HG02798 (cell line): Measurements from ENCODE around the gene PRPF39.
A peak's percentile ranks its signal among the peaks of the same experiment; 100 is the strongest.

Experiments
- ATAC-seq: cut with Tn5 transposase; IDR thresholded peaks from one replicate; pipeline ENCODE4 v1.9.1; 2021; ENCODE audit warnings: mild to moderate bottlenecking; ENCODE audit not compliant: unreplicated experiment, poor library complexity

Gene PRPF39, protein sequence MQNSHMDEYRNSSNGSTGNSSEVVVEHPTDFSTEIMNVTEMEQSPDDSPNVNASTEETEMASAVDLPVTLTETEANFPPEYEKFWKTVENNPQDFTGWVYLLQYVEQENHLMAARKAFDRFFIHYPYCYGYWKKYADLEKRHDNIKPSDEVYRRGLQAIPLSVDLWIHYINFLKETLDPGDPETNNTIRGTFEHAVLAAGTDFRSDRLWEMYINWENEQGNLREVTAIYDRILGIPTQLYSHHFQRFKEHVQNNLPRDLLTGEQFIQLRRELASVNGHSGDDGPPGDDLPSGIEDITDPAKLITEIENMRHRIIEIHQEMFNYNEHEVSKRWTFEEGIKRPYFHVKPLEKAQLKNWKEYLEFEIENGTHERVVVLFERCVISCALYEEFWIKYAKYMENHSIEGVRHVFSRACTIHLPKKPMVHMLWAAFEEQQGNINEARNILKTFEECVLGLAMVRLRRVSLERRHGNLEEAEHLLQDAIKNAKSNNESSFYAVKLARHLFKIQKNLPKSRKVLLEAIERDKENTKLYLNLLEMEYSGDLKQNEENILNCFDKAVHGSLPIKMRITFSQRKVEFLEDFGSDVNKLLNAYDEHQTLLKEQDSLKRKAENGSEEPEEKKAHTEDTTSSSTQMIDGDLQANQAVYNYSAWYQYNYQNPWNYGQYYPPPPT

DNA sequence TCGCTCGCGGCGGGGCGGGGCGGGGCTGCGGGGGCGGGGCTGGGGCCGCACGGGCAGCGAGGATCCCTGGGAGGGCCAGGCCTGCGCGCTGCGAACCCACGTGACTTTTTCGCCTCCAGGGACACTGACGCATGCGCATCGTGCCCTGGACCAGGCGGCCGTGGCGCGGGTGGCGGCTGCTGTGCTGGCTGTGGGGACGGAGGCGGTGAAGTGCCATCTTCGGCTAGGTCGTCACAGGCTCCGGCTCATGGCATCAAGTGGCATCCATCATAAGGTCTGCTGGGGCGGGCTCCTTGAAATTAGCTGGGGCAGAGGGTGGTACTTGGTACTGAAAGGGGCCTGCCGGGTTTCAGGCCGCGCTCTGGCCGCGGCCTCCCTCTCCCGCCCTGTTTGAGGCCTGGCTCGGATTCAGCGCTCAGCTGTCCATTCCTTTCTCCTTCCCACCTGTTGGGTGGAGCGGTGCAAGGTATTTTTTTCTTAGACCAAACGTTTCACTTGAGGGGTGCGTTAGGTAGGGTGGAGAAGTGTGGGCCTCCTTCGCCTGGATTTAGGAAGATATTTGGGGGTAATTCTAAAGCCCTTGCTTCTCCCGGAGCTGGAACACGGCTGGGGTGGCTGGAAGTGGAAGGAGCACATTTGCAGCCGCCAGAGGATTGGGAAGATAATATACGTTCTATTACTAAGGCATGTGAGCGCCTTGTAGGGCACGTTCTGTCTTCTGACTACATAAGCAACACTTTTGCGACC is at the start of gene PRPF39:
PRPF39 (plus strand) TSS at position 141 of the 747 bp plus-strand sequence. CDS start 11,124 bp downstream, outside the sequence.
- ATAC-seq, result peak; percentile 94

DNA sequence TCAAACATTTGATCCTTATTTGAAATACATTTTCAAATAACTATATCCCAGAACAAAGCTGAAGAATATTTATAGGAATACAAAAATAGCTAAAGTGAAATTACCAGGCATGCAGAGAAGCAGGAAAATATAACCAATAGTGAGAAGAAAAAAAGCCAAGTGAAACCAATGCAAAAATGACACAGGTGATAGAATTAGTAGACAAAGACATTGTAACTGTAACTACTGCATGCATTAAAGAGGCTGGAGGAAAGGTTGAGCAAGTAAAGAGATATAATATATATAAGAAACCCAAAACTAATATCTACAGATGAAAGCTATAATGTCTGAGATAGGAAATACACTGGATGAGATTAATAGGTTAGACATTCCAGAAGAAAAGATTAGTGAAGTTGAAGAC is 49.2 kb upstream of the PRPF39 start:
- ATAC-seq, result no peak

DNA sequence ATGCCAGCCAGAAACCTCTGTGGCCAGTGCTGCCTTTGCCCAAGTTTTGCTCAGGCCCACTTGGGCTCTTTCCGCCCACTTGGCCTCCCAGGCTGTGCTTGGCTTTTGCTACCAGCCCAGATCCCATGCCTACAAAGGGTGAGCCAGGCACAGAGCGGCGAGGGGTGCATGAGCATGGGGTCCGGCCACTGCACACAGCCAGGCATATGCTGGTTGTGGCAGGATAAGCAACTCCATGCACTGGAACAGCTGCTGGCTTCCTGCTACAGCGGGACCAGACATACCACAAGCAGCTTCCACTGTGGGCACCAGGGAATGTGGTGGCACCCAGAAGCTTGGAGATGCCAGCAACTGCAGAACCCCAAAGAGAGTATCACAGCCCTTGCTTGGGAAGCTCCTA is 45.7 kb upstream of the PRPF39 start:
- no peak for ATAC-seq

DNA sequence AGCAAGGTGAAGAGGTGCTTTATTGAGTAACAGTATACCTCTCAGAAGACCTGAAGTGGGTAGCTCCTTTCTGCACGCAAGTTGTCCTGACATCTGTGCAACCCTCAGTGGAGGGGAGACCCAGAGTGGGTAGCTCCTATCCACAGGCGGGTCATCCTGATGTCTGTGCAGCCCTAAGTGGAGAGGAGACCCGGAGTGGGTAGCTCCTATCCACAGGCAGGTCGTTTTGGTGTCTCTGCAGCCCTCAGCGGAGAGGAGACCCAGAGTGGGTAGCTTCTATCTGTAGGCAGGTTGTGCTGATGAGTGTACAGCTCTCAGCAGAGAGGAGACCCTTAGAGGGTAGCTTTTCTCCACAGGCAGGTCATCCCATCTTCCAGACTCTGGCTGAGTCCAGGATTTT is 45.1 kb upstream of the PRPF39 start:
- ATAC-seq, result no peak

DNA sequence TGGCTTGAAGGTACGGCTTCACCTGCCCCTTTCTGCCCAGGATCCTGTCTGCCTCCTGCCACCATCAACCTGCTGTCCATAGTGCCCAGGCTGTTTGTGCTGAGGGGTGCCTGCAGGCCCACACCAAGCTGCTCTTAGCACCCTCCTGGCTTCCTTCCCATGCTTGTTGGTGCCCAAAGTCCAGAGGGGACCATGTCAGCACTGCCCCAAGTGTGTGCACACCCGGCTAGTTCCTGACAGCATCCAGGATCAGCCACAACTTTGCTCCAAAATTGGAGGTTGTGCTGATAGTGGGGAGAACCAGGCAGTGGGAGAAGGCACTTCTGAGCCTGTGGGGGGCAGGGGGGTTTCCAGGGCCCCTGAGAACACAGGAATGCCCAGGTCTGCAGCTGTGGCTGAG is 44.5 kb upstream of the PRPF39 start:
- ATAC-seq, result no peak

DNA sequence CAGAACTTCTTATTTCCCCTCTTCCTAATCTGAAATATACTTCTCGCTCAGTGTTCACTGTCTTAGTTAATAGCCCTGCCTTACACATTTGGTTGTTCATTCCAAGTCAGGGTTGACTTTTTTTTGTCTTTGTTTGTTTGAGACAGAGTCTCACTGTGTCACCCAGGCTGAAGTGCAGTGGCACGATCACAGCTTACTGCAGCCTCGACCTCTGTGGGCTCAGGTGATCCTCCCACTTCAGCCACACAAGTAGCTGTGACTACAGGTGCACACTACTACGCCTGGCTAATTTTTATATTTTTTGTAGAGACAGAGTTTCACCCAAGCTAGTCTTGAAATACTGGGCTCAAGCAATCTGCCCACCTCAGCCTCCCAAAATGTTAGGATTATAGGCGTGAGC is 42.3 kb upstream of the PRPF39 start:
- ATAC-seq, result no peak

DNA sequence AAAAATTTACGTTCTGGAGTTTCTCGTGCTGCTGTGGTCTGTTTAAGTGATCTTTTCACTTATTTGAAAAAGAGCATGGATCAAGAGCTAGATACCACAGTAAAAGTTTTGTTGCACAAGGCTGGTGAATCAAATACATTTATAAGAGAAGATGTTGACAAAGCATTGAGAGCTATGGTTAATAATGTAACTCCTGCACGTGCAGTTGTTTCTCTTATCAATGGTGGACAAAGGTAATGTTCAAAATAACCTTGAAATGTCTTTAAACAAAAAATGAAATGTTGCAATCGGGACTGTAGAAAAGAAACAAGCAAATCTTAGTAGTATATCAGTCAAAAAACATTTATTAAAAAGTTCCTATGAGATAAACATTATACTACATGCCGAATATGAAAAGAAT is 39.3 kb upstream of the PRPF39 start:
- ATAC-seq, result no peak

DNA sequence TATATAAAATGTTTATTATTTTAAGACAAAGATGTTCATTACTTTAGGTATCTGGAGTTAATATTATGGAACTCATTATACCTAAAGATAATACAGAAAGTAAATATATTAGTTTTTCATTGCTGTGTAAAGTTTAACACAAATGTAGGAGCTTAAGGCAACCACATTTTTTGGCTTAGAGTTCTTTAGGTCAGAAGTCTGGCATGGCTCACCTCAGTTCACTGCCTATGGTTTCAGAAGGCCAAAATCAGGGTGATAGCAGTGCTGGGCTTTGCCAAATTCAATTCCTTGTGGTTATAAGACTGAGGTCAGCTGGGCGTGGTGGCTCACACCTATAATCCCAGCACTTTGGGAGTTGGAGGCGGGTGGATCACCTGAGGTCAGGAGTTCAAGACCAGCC is 35.5 kb upstream of the PRPF39 start:
- no peak for ATAC-seq

DNA sequence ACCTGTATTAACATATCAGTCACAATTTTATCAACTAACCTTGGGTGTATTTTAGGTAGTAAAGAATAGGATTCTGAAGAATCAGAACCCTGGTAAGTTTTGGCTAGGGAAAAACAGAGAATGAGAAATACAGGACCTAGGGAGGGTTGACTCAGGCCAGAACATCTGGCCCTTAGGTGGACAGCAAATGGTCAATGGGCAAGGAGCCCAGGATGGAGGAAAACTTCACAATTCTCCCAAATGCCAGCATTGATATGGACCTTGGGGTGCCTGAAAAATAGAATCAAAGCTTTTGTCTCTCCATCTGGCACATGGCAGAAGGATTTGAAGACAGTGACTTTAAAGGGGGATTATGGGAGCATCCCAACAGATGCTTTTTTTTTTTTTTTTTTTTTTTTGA is 32.7 kb upstream of the PRPF39 start:
- ATAC-seq, result no peak

DNA sequence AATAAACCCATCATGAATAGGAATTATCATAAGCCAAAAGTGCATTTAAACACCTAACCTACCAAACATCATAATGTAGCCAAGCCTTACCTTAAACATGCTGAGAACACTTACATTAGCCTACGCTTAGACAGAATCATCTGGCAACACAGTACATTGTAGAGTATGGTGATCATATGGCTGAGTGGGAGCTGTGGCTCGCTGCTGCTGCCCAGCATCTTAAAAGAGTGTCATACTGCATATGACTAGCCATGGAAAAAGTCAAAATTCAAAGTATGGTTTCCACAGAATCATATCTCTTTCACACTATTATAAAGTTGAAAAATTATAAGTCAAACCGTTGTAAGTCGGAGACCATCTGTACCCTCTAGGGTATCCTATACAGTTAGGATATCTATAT is 32.0 kb upstream of the PRPF39 start:
- no peak for ATAC-seq

DNA sequence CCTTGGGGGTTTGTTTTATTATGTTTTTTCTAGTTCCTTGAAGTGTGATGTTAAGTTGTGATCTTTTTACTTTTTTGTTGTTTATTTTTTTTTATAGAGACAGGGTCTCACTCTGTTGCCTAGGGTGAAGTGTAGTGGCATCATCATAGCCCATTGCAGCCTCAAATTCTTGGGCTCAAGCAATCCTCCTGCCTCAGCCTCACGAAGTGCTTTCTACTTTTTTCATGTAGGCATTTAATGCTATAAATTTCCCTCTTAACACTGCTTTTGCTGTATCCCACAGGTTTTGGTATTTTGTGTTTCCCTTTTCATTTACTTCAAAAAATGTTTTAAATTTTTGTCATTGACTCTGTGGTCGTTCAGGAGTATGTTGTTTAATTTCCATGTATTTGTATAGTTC is 26.6 kb upstream of the PRPF39 start:
- ATAC-seq, result no peak

DNA sequence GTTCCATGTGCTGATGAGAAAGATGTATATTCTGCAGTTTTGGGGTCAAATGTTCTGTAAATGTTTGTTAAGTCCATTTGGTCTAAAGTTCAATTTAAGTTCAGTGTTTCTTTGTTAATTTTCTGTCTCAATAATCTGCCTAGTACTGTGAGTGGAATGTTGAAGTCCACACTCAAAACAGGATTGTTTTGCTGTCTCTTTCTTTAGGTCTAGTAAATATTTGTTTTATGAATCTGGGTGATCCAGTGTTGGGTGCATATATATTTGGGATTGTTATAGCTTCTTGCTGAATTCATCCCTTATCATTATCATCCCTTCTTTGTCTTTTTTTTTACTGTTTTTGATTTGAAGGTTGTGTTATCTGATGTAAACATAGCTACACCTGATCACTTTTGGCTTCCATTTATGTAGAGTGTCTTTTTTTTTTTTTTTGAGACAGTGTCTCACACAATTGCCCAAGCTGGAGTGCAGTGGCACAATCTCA is 26.0 kb upstream of the PRPF39 start:
- ATAC-seq, result no peak

DNA sequence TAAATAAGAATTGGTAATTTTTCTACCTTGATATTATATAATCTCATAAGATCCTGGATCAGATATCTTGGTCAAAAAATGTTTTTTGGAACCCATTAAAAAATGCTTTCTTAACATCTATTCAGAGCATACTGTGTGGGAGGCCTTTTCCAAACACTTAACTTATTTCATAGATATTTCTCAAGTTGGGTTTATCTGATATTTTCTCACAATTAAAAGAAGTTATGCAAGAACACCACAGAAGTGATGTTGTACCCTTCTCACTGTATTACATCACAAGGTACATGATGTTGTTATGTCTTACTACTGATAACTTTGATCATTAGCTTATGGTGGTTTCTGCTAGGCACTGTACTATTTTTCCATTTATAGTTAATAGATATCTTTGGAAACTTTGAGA is 23.4 kb upstream of the PRPF39 start:
- no peak for ATAC-seq

DNA sequence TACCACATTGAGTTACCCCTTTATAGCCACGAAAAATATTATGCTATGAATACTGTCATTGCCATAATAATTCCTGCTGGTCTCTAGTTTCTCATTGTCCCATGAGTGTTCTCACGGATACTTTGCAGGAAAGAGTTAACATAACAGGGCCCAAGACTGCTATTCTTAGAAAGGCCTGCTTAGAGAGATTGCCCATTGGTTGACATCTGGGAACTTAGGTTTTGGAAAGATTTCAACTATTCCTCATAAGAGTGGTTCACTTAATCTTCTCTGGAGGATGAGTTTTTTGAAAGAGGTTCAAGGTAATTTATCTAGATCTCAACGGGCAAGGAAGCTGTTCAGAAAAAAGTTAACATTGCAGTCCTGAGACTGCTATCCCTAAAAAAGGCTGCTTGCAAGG is 18.4 kb upstream of the PRPF39 start:
- no peak for ATAC-seq

DNA sequence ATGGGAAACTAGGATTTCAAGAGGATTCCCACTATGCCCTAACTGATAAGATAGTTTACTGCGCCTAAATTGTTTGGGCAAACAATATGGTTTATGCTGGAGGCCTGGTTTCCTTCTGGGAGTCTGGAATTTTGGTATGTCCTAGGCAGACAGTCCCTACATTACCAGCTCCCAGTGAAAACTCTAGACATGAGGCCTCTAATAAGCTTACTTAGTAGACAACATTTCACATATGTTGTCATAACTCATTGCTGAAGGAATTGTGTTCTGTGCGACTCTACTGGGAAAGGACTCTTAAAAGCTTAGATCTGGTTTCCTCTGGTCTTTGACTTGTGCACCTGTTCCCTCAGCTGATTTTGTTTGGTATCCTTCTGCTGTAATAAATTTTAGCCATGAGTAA is 18.0 kb upstream of the PRPF39 start:
- no peak for ATAC-seq

DNA sequence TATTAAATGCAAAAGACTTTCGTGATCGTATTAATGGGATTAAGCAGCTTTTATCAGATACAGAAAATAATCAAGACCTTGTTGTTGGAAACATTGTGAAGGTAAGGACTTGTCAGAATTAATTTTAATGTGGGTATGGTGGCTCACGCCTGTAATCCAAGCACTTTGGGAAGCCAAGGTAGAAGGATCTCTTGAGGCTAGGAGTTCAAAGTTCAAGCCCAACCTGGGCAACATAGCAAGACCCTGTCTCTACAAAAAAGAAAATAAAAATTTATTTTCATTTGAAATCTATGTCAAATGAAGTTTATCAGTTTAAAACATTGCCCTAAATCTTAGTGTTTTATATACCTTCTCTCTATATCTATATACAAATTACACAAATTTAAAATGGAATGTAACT is 17.2 kb upstream of the PRPF39 start:
- no peak for ATAC-seq

DNA sequence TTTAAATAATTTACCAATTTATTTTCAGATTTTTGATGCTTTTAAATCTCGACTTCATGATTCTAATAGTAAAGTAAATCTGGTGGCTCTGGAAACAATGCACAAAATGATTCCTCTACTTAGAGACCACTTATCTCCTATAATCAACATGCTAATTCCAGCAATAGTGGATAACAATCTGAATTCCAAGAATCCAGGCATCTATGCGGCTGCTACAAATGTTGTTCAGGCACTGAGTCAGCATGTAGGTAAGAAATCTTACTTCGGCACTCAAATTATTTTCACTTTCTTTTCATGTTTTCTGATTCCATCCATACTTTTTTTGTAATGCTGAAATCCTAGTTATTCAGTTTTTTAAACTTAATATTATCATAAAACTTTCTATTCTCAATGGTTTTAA is 15.5 kb upstream of the PRPF39 start:
- no peak for ATAC-seq

DNA sequence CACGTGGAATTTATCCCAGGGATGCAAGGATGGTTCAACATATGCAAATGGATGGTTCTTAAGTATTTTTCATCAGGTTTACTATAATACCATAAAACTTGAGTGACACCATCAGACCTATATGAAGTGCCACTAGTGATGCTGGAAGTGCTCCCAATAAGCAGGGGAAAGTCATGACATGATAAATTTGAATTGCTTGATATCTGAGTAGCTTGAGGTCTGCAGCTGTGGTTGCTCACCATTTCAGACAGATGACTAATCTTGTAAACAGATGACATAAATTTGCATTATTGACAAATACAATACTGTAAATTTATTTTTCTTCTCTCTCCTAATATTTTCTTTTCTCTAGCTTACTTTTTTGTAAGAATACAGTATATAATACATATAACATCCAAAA is 13.7 kb upstream of the PRPF39 start:
- no peak for ATAC-seq

DNA sequence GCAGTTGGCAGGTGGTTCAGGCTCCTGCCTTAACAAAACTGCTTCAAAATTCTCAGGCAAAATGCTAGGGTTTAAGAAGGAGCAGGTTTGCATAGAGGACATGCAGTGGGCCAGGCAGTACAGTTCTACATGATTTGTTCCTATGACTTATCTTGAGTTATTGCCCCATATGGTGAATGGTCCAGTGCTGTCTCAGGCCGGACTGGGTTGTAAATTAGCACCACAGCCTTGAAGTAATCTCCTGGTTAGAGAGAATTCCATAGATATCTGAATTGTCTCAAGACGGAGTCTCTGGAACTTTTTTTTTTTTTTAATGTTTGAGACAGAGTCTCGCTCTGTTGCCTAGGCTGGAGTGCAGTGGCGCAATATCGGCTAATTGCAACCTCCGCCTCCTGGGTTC is 11.8 kb upstream of the PRPF39 start:
- no peak for ATAC-seq

DNA sequence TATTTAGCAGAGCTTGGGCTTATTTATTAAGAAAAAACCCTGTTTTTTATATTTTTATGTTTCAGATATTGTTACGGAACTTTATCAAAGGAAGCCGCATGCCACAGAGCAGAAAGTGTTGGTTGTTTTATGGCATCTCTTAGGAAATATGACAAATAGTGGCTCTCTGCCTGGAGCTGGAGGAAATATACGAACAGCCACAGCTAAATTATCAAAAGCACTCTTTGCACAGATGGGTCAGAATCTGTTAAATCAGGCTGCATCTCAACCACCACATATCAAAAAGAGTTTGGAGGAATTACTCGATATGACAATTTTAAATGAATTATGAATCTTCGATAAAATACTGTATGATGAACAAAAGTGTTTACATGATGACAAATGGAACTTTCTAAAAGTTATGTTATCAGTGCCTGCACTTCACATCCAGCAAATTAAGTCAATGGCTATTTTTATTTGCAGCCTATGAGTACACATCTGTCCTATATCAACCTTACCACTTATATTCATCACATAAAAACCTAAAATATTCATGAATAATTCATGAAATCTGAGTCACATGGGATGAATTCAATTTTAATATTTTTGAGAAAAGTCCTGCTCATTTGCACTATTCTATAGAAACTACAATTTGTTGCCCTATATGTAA is 10.6 kb upstream of the PRPF39 start:
- no peak for ATAC-seq

DNA sequence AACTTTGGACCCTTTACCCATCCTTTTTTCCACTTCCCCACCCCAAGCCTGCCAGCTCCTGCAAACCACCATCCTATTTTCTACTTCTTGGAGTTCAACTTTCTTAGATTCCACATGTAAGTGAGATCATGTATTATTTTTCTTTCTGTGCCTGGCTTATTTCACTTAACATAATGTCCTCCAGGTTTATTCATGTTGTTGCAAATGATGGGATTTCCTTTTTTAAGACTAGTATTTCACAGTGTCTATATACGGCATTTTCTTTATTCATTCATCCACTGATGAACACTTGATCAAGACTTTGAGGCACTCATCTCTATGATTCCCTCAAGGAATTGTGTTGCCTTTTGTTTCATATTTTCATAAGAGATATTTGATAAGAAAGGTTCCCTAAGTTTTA is 5.6 kb upstream of the PRPF39 start:
- ATAC-seq, result no peak
